Stimulated activated CD8-positive, alpha-beta memory T cell treated with anti-CD3 and anti-CD28 coated beads, Interleukin-12 subunit alpha, Interleukin-12 subunit beta, amount 100 ng/mL, for 4 hours (primary cell): ENCODE data around the gene ETV6.

ENCODE experiments used
- DNase-seq: peaks from one replicate; pipeline ENCODE4 v3.0.0-alpha.2; 2020; ENCODE audit warnings: low read depth

Gene ETV6

GRCh38 chr12:11718105-11718504 is 68.6 kb downstream of the ETV6 start:
- DNase-seq = no peak

- DNase-seq = no peak
Observed at GRCh38 chr12:11718768-11719253, 69.3 kb downstream of the ETV6 start.

DNA sequence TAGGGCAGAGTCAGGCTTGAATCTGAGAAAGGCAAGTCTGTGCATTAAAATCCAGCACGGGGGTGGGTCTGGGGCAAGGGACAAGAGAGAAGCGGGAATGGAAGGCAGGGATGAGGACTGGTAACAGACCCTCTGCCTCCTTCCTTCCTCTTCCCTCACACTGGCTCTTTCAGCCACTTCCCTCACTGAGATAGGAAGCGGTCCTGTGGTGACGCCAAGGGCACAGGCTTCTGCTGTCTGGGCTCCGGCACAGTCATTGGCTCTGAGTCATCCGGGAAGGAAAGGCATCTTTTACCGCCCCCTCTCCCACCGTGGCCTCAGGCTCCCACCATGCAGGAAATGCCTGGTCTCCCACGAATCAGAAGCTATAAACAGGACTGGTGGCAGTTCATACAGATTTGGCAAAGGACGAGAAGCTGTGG is 70.2 kb downstream of the ETV6 start:
- peak; percentile 13 for DNase-seq

GRCh38 chr12:11722071-11722470 is 72.6 kb downstream of the ETV6 start:
- DNase-seq = no peak

GRCh38 chr12:11722578-11723138 is 73.2 kb downstream of the ETV6 start:
- DNase-seq = no peak

- DNase-seq = no peak
Observed at GRCh38 chr12:11723993-11724392, 74.5 kb downstream of the ETV6 start.

DNA sequence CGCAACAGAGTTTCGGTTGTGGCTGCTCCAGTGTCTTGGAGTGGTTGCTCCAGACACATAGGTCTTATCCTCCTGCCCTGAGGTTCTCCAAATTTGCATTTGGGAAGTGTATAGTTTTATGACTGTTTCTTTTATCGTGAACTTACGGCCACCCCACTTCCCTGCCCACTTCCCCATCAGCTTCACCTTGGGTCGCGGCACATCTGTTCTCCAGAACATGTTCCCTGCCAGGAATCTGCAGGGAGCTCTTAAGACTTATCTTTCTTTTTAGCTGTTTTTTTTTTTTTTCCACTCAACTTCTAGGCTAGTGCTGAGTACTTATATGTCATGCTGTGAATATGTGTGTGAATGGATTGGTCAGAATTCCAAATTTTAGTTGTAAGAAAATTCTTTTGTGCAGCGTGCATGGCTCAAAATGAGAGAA is 75.4 kb downstream of the ETV6 start:
- DNase-seq = no peak

DNA sequence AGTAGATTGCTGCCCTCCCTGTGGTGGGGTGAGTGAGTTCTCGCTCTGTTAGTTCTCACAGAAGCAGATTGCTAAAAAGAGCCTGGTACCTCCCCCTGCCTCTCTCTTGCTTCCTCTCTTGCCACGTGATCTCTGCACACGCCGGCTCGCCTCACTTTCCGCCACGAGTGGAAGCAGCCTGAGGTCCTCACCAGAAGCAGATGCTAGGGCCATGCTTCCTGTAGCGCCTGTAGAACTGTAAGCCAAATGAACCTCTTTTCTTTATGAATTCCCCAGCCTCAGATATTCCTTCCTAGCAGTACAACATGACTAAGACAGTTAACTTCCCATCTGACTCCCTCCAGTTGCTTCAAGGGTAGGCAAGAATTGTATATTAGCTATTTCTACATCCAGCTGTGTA is 76.2 kb downstream of the ETV6 start:
- DNase-seq = no peak

DNA sequence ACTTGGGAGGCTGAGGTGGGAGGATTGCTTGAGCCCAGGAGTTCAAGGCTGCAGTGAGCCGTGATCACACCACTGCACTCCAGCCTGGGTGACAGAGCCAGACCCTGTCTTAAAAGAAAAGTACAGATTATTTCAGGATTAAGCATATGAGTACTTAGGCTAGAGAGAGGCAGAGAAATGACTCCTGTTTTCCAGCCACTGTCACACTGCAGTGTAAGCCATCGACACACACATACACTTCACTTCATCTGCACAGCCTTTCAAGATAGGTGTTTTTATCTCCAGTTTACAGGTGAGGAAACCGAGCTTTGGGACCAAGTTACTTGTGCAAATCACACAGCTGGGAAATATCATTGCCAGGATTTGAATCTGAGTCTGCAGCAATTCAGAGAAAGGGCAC is 77.2 kb downstream of the ETV6 start:
- DNase-seq = no peak

DNA sequence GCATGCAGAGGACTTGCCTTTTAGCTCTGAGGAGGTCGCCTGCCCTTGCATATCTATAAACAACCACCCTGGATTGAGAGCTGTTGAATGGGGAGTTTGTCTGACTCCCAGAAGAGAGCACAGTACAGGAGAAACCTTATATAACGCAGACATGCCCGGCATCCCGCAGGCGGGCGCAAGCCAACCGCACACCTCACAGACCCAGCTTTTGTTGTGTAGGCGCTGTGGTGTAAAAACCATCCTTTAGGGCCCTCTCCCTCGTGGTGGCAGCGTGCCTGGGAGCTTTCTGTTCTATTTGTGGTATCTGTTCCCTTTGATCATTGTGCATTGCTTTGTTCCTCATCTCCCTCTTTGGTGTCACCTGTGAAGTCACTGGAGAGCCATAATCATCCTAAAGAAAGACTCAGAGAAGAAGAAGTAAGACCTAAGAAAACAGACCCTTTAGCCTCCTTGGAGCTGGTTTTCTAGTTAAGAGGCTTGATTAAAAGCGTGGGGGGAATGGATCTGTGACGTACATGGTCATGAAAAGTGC is 77.7 kb downstream of the ETV6 start:
- DNase-seq = peak; percentile 7

GRCh38 chr12:11728154-11728755 is 78.8 kb downstream of the ETV6 start:
- no peak for DNase-seq

- no peak for DNase-seq
Observed at GRCh38 chr12:11729008-11729407, 79.5 kb downstream of the ETV6 start.

GRCh38 chr12:11729439-11730150 is 80.1 kb downstream of the ETV6 start:
- no peak for DNase-seq

GRCh38 chr12:11730299-11731041 is 81.0 kb downstream of the ETV6 start:
- no peak for DNase-seq

DNA sequence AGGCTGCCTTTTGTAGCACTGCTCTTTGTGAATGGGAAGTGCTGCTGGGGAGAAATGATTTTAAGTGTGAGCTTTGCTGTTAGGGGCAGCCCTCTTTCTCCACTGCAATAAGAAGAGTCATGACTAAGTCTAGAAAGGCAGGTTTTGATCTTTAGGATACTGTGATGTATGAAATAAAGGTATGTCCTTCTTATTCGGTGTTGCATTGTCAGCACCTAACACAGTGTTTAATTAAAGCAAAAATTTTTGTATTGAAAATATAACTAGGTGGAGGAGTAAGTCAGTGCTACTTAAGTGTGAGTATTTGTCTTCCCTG is 81.5 kb downstream of the ETV6 start:
- DNase-seq = no peak

- no peak for DNase-seq
Observed at GRCh38 chr12:11731455-11731854, 82.0 kb downstream of the ETV6 start.

DNA sequence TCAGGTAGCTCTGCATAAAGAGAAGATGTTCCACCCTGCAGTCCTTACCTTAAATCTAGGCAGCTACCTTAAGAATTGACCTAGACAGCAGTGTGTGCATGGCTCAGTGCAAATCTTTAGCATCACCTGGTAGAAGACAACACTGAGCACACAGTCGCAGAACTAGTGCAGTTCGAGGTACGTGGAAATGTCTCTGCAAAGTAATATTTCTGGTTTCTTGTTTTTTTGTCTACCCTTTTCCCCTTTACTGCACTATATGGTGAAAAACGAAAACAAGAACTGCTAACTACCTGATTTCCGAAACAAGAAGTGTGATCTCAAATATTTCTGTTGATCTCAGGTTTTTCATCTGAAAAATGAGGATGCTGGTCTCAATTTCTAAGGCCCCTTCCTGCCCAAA is 82.5 kb downstream of the ETV6 start:
- DNase-seq = no peak

GRCh38 chr12:11732715-11733114 is 83.2 kb downstream of the ETV6 start:
- no peak for DNase-seq

DNA sequence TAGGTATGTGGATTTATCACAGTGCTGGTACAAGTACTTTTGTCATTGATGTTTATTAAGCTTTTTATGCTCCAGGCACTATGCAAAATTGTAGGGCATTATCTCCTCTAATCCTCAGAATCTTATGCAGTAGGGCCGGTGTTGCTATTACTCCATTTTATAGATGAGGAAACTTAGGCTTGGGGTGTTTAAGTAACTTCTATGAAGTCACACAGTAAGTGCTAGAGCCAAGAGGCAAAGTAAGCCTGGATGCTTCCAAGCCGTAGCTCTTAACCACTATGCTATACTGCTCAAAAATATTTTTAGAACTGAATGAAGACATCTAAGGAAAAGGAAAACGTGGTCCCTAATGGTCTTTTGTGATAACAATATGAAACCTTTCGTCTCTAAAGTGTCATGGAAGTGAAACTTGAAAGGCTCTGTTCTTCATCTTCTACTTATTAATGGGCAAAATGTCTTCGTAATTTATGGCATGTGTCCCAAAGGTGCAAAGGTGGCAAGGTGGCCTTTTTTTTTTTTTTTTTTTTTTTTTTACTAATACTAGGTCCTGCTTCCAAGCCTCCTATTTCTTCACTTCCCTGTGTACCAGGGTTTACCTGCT is 85.2 kb downstream of the ETV6 start:
- DNase-seq = no peak

GRCh38 chr12:11738450-11738849 is 89.0 kb downstream of the ETV6 start:
- DNase-seq = no peak

DNA sequence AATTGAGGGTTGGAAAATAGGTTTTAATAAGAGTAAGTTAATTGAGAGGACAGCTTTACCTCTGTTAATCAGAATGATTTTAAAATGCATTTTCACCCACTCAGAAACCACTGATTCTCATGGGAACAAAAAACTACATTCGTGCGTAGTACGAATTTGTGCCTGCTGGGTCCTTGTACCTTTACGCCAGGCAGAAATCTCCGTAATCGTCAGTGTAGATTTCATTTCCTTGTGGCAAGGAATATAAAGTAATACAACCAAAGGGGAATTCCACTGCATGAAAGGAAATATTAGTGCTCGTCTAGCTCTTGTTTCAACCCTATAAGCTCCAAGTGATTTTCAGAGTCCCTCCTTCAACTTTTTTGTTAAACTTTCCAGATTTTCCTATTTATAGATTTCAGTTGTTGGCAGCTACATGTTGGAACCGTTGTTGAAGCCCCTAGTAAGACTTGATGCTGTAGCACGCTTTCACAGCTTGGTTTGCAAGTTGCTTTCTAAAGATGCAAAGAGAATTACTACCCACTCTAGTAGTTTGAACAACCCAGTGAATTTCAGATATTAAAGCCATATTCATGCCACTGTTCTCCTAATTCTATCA is 90.6 kb downstream of the ETV6 start:
- no peak for DNase-seq
